HEK293 (cell line): ENCODE results near the gene NKAIN4.
A peak's percentile ranks its signal among the peaks of the same experiment; 100 is the strongest.

Experiments used
- CTCF ChIA-PET: fragments of 350-600 bp; formaldehyde crosslinking; extraction: SDS; loops from one replicate; lab custom pipeline; 2021; ENCODE audit warnings: antibody characterized with exemption; lab: Yijun Ruan, JAX
- POLR2A ChIA-PET: fragments of 300-600 bp; formaldehyde crosslinking; extraction: SDS; loops from one replicate; lab custom pipeline; 2020; ENCODE audit warnings: antibody characterized with exemption, inconsistent platforms; lab: Yijun Ruan, JAX
- H3K27ac ChIP-seq: fragments of 200-500 bp; sonication (Bioruptor generic); 2 replicates; pipeline ENCODE4 v1.5.1; 2014; ENCODE audit warnings: low read depth, low read length, control low read depth, inconsistent platforms; ENCODE audit errors: extremely low read depth
- H3K36me3 ChIP-seq, 2 experiments: fragments of 200-500 bp in 1 of 2; sonication (Bioruptor generic) in 1 of 2; 1 replicate in 1 of 2; 2 replicates in 1 of 2; pipeline ENCODE4 v1.5.1; 2014 to 2017; ENCODE audit warnings: inconsistent platforms in 2 of 2, low read length in 2 of 2; ENCODE audit not compliant: control insufficient read depth in 2 of 2, insufficient read depth in 1 of 2
- H3K4me1 ChIP-seq: fragments of 200-500 bp; sonication (Bioruptor generic); 2 replicates; pipeline ENCODE4 v1.5.1; 2014; ENCODE audit warnings: mild to moderate bottlenecking, low read length, inconsistent platforms; ENCODE audit not compliant: control insufficient read depth, insufficient read depth
- H3K4me3 ChIP-seq: 2 replicates; pipeline ENCODE4 v1.5.1; 2011; ENCODE audit warnings: low read depth, mild to moderate bottlenecking, control low read depth, low read length, moderate library complexity
- H3K9me3 ChIP-seq: fragments of 200-500 bp; sonication (Bioruptor generic); 2 replicates; pipeline ENCODE4 v1.5.1; 2014; ENCODE audit warnings: low read depth, low read length, inconsistent platforms; ENCODE audit not compliant: control insufficient read depth, insufficient read depth
- EGR2 ChIP-seq: fragments of 450-650 bp; formaldehyde crosslinking; IDR thresholded peaks from 2 replicates; pipeline ENCODE4 v1.5.1; 2016; ENCODE audit warnings: low read depth, missing biosample characterization, missing genetic modification characterization
- ELK4 ChIP-seq: IDR thresholded peaks from 2 replicates; pipeline ENCODE4 v1.6.1; 2011; ENCODE audit warnings: mild to moderate bottlenecking, low read depth, low read length, borderline replicate concordance
- INSM2 ChIP-seq: fragments of 450-650 bp; formaldehyde crosslinking; IDR thresholded peaks from 2 replicates; pipeline ENCODE4 v1.5.1; 2016; ENCODE audit warnings: missing biosample characterization, missing genetic modification characterization
- KLF1 ChIP-seq: fragments of 450-650 bp; formaldehyde crosslinking; IDR thresholded peaks from 2 replicates; pipeline ENCODE4 v1.5.1; 2016; ENCODE audit warnings: missing biosample characterization, missing genetic modification characterization
- KLF16 ChIP-seq: fragments of 450-650 bp; formaldehyde crosslinking; IDR thresholded peaks from 2 replicates; pipeline ENCODE4 v1.5.1; 2017; ENCODE audit warnings: missing biosample characterization, missing genetic modification characterization
- KLF9 ChIP-seq: fragments of 450-650 bp; formaldehyde crosslinking; IDR thresholded peaks from 2 replicates; pipeline ENCODE4 v1.5.1; 2016; ENCODE audit warnings: missing biosample characterization, missing genetic modification characterization, low read depth
- PATZ1 ChIP-seq: fragments of 450-650 bp; formaldehyde crosslinking; IDR thresholded peaks from 2 replicates; pipeline ENCODE4 v1.5.1; 2016; ENCODE audit warnings: missing biosample characterization, missing genetic modification characterization
- PRDM6 ChIP-seq: fragments of 450-650 bp; formaldehyde crosslinking; IDR thresholded peaks from 2 replicates; pipeline ENCODE4 v1.5.1; 2017; ENCODE audit warnings: missing biosample characterization, missing genetic modification characterization
- SP2 ChIP-seq: fragments of 450-650 bp; formaldehyde crosslinking; IDR thresholded peaks from 2 replicates; pipeline ENCODE4 v1.5.1; 2016; ENCODE audit warnings: missing biosample characterization, missing genetic modification characterization
- ZBTB48 ChIP-seq: fragments of 450-650 bp; formaldehyde crosslinking; IDR thresholded peaks from 2 replicates; pipeline ENCODE4 v1.5.1; 2016; ENCODE audit warnings: missing biosample characterization, missing genetic modification characterization
- ZFP69B ChIP-seq: fragments of 450-650 bp; formaldehyde crosslinking; IDR thresholded peaks from 2 replicates; pipeline ENCODE4 v1.5.1; 2016; ENCODE audit warnings: missing biosample characterization, missing genetic modification characterization
- ZIC2 ChIP-seq: fragments of 450-650 bp; formaldehyde crosslinking; IDR thresholded peaks from 2 replicates; pipeline ENCODE4 v1.5.1; 2016; ENCODE audit warnings: missing biosample characterization, missing genetic modification characterization
- ZNF114 ChIP-seq: fragments of 450-650 bp; formaldehyde crosslinking; IDR thresholded peaks from 2 replicates; pipeline ENCODE4 v1.5.0; 2017; ENCODE audit warnings: missing biosample characterization, missing genetic modification characterization
- ZNF155 ChIP-seq: fragments of 450-650 bp; formaldehyde crosslinking; IDR thresholded peaks from 2 replicates; pipeline ENCODE4 v1.5.1; 2016; ENCODE audit warnings: missing biosample characterization, missing genetic modification characterization
- ZNF18 ChIP-seq: fragments of 450-650 bp; formaldehyde crosslinking; IDR thresholded peaks from 2 replicates; pipeline ENCODE4 v1.5.1; 2016; ENCODE audit warnings: missing biosample characterization, missing genetic modification characterization
- ZNF324 ChIP-seq: fragments of 450-650 bp; formaldehyde crosslinking; IDR thresholded peaks from 2 replicates; pipeline ENCODE4 v1.5.1; 2016; ENCODE audit warnings: missing biosample characterization, missing genetic modification characterization
- ZNF394 ChIP-seq: fragments of 450-650 bp; formaldehyde crosslinking; IDR thresholded peaks from 2 replicates; pipeline ENCODE4 v1.5.1; 2016; ENCODE audit warnings: missing biosample characterization, missing genetic modification characterization, mild to moderate bottlenecking, moderate library complexity, borderline replicate concordance
- ZNF398 ChIP-seq: fragments of 450-650 bp; formaldehyde crosslinking; IDR thresholded peaks from 2 replicates; pipeline ENCODE4 v1.5.1; 2017; ENCODE audit warnings: missing biosample characterization, missing genetic modification characterization
- ZNF449 ChIP-seq: fragments of 450-650 bp; formaldehyde crosslinking; IDR thresholded peaks from 2 replicates; pipeline ENCODE4 v1.5.1; 2017; ENCODE audit warnings: missing biosample characterization, mild to moderate bottlenecking, missing genetic modification characterization, moderate library complexity
- ZNF48 ChIP-seq: fragments of 450-650 bp; formaldehyde crosslinking; IDR thresholded peaks from 2 replicates; pipeline ENCODE4 v1.5.1; 2016; ENCODE audit warnings: missing biosample characterization, missing genetic modification characterization
- ZNF501 ChIP-seq: fragments of 450-650 bp; formaldehyde crosslinking; IDR thresholded peaks from 2 replicates; pipeline ENCODE4 v1.5.1; 2016; ENCODE audit warnings: missing biosample characterization, missing genetic modification characterization
- ZNF514 ChIP-seq: fragments of 450-650 bp; formaldehyde crosslinking; IDR thresholded peaks from 2 replicates; pipeline ENCODE4 v1.5.1; 2016; ENCODE audit warnings: missing biosample characterization, missing genetic modification characterization
- ZNF585B ChIP-seq: fragments of 450-650 bp; formaldehyde crosslinking; IDR thresholded peaks from 2 replicates; pipeline ENCODE4 v1.5.1; 2016; ENCODE audit warnings: missing biosample characterization, missing genetic modification characterization
- ZNF600 ChIP-seq: fragments of 450-650 bp; formaldehyde crosslinking; IDR thresholded peaks from 2 replicates; pipeline ENCODE4 v1.5.1; 2016; ENCODE audit warnings: missing biosample characterization, missing genetic modification characterization
- ZNF629 ChIP-seq: fragments of 450-650 bp; formaldehyde crosslinking; IDR thresholded peaks from 2 replicates; pipeline ENCODE4 v1.5.1; 2017; ENCODE audit warnings: missing biosample characterization, missing genetic modification characterization

The NKAIN4 gene

GRCh38 chr20:63232235-63233060 lies 21.8 kb downstream of the NKAIN4 start (continued):
- TF ChIP-seq ZNF155 (tag by site-specific recombination) (no peak), ZNF449 (tag by site-specific recombination) (no peak), ZFP69B (tag by site-specific recombination) (no peak), ZNF501 (tag by site-specific recombination) (no peak), PATZ1 (tag by site-specific recombination) (peak; percentile 52; the same call in 1 of the 2 replicates), ZNF629 (tag by site-specific recombination) (peak; percentile 24; the same call in 1 of the 2 replicates), ZNF18 (tag by site-specific recombination) (no peak), EGR2 (peak; percentile 51), ZNF398 (tag by site-specific recombination) (no peak), ZIC2 (tag by site-specific recombination) (peak; percentile 96), ZNF514 (no peak), ZNF585B (tag by site-specific recombination) (no peak), KLF16 (tag by site-specific recombination) (no peak), KLF1 (tag by site-specific recombination) (no peak), PRDM6 (tag by site-specific recombination) (no peak), ZNF394 (tag by site-specific recombination) (no peak), ZBTB48 (tag by site-specific recombination) (no peak)

- Histone ChIP-seq H3K4me3 (no peak overlapping the region), H3K9me3 (no peaks in the 10 kb centered on the region), H3K36me3 (no peaks in the 10 kb centered on the region), H3K4me1 (no peaks in the 10 kb centered on the region), H3K27ac (no peak overlapping the region)
- CTCF ChIA-PET, result no interaction called here
- POLR2A ChIA-PET, result no interaction called here
- no peak for TF ChIP-seq ZNF324 (tag by site-specific recombination)
- TF ChIP-seq SP2, result no peak
- TF ChIP-seq ZNF48 (tag by site-specific recombination), result no peak
- peak; percentile 51; the same call in 1 of the 2 replicates for TF ChIP-seq ZNF600 (tag by site-specific recombination)
- TF ChIP-seq INSM2, result no peak
- TF ChIP-seq ELK4, result no peak
- peak; percentile 42 for TF ChIP-seq KLF9 (tag by site-specific recombination)
- no peak for TF ChIP-seq ZNF114
Observed at GRCh38 chr20:63230800-63231268, 23.4 kb downstream of the NKAIN4 start.
